Trophoblast cell (in vitro differentiated cells and primary cell): Measurements from ENCODE around the gene AGMO.

Source experiments
- DNase-seq, 2 donors: peaks; one replicate each; pipeline ENCODE4 v3.0.0-alpha.2; 2016
- H2AFZ ChIP-seq: 2 replicates; pipeline ENCODE4 v1.6.1; 2013; ENCODE audit warnings: low read length, moderate library complexity, mild to moderate bottlenecking; ENCODE audit not compliant: insufficient read depth, poor library complexity
- H2AK5ac ChIP-seq: 2 replicates; pipeline ENCODE4 v1.6.1; 2013; ENCODE audit warnings: mild to moderate bottlenecking, low read length
- H2BK120ac ChIP-seq: 2 replicates; pipeline ENCODE4 v1.6.1; 2013; ENCODE audit warnings: low read length, mild to moderate bottlenecking, moderate library complexity; ENCODE audit not compliant: insufficient read depth, poor library complexity
- H2BK12ac ChIP-seq: 2 replicates; pipeline ENCODE4 v1.6.1; 2013; ENCODE audit warnings: mild to moderate bottlenecking, low read length, moderate library complexity
- H2BK5ac ChIP-seq: 2 replicates; pipeline ENCODE4 v1.6.1; 2013; ENCODE audit warnings: low read length, low read depth, moderate library complexity, mild to moderate bottlenecking; ENCODE audit not compliant: poor library complexity
- H3K14ac ChIP-seq: 2 replicates; pipeline ENCODE4 v1.6.1; 2013; ENCODE audit warnings: mild to moderate bottlenecking, low read length
- H3K18ac ChIP-seq: 2 replicates; pipeline ENCODE4 v1.6.1; 2013; ENCODE audit warnings: mild to moderate bottlenecking, low read length
- H3K23ac ChIP-seq: 2 replicates; pipeline ENCODE4 v1.6.1; 2013; ENCODE audit warnings: low read length
- H3K27ac ChIP-seq: 2 replicates; pipeline ENCODE4 v1.5.1; 2013; ENCODE audit warnings: low read depth, mild to moderate bottlenecking, inconsistent platforms, low read length, moderate library complexity
- H3K27me3 ChIP-seq: 2 replicates; pipeline ENCODE4 v1.6.1; 2013; ENCODE audit warnings: inconsistent platforms, mild to moderate bottlenecking, low read length, moderate library complexity; ENCODE audit not compliant: insufficient read depth
- H3K36me3 ChIP-seq, 2 experiments: 1 replicate in 1 of 2; 2 replicates in 1 of 2; pipeline ENCODE4 v1.6.1; 2013; ENCODE audit warnings: low read length in 2 of 2, mild to moderate bottlenecking in 2 of 2, moderate library complexity in 1 of 2; ENCODE audit not compliant: insufficient read depth in 2 of 2, control insufficient read depth in 1 of 2
- H3K4ac ChIP-seq: 2 replicates; pipeline ENCODE4 v1.6.1; 2013; ENCODE audit warnings: low read depth, mild to moderate bottlenecking, low read length, moderate library complexity
- H3K4me1 ChIP-seq, 2 experiments: 1 replicate in 1 of 2; 2 replicates in 1 of 2; pipeline ENCODE4 v1.6.1; 2013; ENCODE audit warnings: low read length in 2 of 2, mild to moderate bottlenecking in 2 of 2, moderate library complexity in 1 of 2; ENCODE audit not compliant: insufficient read depth in 2 of 2, control insufficient read depth in 1 of 2
- H3K4me2 ChIP-seq: 2 replicates; pipeline ENCODE4 v1.6.1; 2013; ENCODE audit warnings: inconsistent platforms, mild to moderate bottlenecking, low read length, moderate library complexity
- H3K4me3 ChIP-seq: 2 replicates; pipeline ENCODE4 v1.5.1; 2013; ENCODE audit warnings: mild to moderate bottlenecking, low read depth, low read length, inconsistent platforms
- H3K79me1 ChIP-seq: one replicate; pipeline ENCODE4 v1.6.1; 2013; ENCODE audit warnings: low read length
- H3K79me2 ChIP-seq: 2 replicates; pipeline ENCODE4 v1.6.1; 2013; ENCODE audit warnings: low read length, mild to moderate bottlenecking; ENCODE audit not compliant: control insufficient read depth, insufficient read depth, poor library complexity
- H3K9ac ChIP-seq: 2 replicates; pipeline ENCODE4 v1.6.1; 2013; ENCODE audit warnings: mild to moderate bottlenecking, low read length
- H3K9me3 ChIP-seq: 2 replicates; pipeline ENCODE4 v1.6.1; 2013; ENCODE audit warnings: low read depth, mild to moderate bottlenecking, control low read depth, inconsistent platforms, low read length; ENCODE audit not compliant: insufficient read depth
- H4K12ac ChIP-seq: 2 replicates; pipeline ENCODE4 v1.6.1; 2013; ENCODE audit warnings: low read depth, mild to moderate bottlenecking, low read length, moderate library complexity
- H4K8ac ChIP-seq: 2 replicates; pipeline ENCODE4 v1.6.1; 2013; ENCODE audit warnings: low read depth, mild to moderate bottlenecking, low read length, moderate library complexity
- H4K91ac ChIP-seq: one replicate; pipeline ENCODE4 v1.6.1; 2013; ENCODE audit warnings: low read depth, mild to moderate bottlenecking, low read length, moderate library complexity
- WGBS: extraction: QIAGEN DNeasy Blood & Tissue Kit; methylation state at CpG from one replicate; pipeline ENCODE4 v1.1.7; 2013; ENCODE audit warnings: missing lambda C conversion rate; ENCODE audit not compliant: insufficient read length, insufficient coverage; ENCODE audit errors: extremely low coverage; 5-methylcytosine and 5-hydroxymethylcytosine counted together

The AGMO gene

DNA sequence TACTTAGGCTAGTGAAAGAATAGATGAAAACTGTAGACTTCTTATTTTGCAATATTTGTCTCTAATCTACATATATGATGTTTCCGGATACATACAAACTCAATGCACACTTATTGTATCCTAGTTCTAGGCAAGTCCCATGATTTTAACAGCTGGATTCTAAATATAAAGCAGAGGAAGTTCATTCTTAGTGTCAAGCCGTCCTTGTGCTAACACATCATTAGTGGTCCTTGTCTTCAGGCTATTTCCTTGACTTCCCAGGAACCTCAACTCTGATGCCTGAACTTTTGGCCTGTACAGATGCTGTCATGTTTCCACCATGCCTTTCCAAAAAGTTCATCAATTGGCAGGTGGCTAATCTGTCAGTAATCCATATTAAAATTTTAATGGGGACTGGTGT is 357.4 kb downstream of the AGMO start:
- Histone ChIP-seq H4K91ac (no peak overlapping the region), H3K36me3 (no peaks in the 10 kb centered on the region), H3K4me3 (no peak overlapping the region), H3K4me2 (no peak overlapping the region), H2BK120ac (no peak overlapping the region), H2AK5ac (no peak overlapping the region), H4K8ac (no peak overlapping the region), H3K4me1 (no peaks in the 10 kb centered on the region), H3K79me2 (no peaks in the 10 kb centered on the region), H3K27ac (no peak overlapping the region), H3K14ac (no peak overlapping the region), H3K4ac (no peak overlapping the region), H3K27me3 (no peaks in the 10 kb centered on the region), H2BK12ac (no peak overlapping the region), H3K23ac (no peak overlapping the region), H3K18ac (no peak overlapping the region), H2BK5ac (no peak overlapping the region), H3K79me1 (no peaks in the 10 kb centered on the region), H3K9me3 (no peaks in the 10 kb centered on the region), H3K9ac (no peak overlapping the region), H4K12ac (no peak overlapping the region), H2AFZ (no peak overlapping the region)
- no peak for DNase-seq
- no CpG with 5 or more reads among the region's 2 CpGs for WGBS

DNA sequence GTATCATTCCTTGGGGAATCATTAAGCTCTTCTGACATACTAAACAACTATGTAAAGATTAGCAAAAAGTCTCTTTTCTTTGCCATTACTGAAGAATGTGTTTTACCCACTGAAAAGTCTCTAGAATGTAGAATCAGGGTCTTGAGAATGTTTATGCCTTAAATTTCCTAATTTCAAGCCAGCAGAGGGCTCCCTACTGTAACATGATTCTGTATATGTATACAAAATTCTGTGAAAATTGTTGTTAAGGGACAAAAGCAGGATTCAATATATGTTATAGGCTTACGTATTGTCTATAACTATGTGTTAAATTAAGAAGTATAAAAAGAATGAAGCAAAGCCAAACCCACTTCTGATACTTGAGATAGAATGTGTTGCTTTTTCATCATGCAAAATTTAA is 362.3 kb downstream of the AGMO start:
- no peaks in the 10 kb centered on the region for H3K79me1 ChIP-seq
- H3K4me2 ChIP-seq = no peak overlapping the region
- no peak overlapping the region for H2BK5ac ChIP-seq
- no peak overlapping the region for H2AK5ac ChIP-seq
- H2AFZ ChIP-seq = no peak overlapping the region
- no peak overlapping the region for H4K91ac ChIP-seq
- H3K18ac ChIP-seq = no peak overlapping the region
- no peak overlapping the region for H3K4me3 ChIP-seq
- H2BK120ac ChIP-seq = no peak overlapping the region
- no peak overlapping the region for H4K12ac ChIP-seq
- no peak overlapping the region for H3K14ac ChIP-seq
- no peak overlapping the region for H2BK12ac ChIP-seq
- no CpG with 5 or more reads among the region's 1 CpG for WGBS
- no peaks in the 10 kb centered on the region for H3K36me3 ChIP-seq
- no peaks in the 10 kb centered on the region for H3K9me3 ChIP-seq
- no peak overlapping the region for H4K8ac ChIP-seq
- no peak overlapping the region for H3K9ac ChIP-seq
- no peaks in the 10 kb centered on the region for H3K27me3 ChIP-seq
- H3K79me2 ChIP-seq = no peaks in the 10 kb centered on the region
- H3K4me1 ChIP-seq = peaks cover 0 to 4% of the 10 kb centered on the region in 2 experiments
- H3K4ac ChIP-seq = no peak overlapping the region
- H3K27ac ChIP-seq = no peak overlapping the region
- H3K23ac ChIP-seq = no peak overlapping the region
- no peak for DNase-seq

DNA sequence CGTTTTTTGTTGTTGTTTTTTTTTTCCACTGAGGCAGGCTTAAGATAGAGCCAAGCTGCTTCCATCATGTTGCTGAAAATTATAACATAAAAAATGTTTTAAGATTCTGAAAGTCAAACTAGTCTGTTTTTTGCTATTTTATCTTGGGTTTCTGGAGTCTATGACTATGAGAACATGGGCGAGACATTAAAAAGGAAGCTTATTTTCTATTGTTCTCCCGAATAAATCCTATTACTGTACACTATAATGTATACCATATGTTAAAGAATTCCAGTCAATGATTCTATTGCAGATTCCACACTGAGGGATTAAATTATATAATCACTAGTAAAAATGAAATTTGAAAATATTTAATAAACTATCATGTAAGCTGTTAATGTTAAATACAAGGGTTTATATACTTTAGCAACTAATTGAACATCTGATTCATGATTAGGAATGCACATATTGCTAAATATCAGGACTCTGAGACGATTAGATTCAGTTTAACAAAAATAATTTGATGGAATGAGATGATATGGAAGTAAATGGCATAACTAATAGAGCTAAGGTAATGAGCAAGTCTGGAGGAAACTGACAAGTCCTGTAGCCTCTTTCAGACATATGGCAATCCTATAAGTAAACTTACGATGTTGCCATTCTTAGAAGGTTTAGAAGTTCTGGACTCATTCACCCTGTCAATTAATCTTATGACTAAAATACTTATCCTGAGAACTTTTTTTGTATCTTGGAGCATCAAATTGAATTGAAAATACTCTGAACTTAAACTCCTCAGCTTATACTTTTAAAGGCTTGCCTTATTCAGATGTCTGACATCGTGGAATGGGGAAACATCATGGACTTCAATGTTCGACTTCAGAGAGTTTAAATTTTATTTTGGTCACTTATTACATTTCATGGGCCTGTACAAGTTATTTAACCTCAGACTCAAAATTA is 364.5 kb downstream of the AGMO start:
- H2BK5ac ChIP-seq = no peak overlapping the region
- no CpG with 5 or more reads among the region's 7 CpGs for WGBS
- H2BK12ac ChIP-seq = no peak overlapping the region

DNA sequence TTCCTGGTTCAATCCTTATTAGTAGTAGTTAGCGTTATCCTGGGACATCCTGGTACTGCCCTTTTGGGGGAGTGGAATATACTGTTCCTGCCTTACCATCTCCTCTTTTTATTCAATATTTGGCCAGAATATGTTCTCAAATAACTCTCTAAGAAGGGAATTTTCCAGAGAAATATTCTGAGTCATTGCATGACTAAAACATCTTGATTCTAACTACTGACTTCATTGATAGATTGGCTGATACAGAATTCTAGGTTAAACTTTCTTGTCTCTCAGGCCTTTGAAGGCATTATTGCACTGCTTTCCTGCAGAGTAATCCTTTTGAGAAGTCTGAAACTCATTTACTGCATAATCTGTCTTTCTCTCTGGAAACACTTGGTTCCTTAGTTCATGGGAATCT is 383.8 kb downstream of the AGMO start:
- Histone ChIP-seq H2AK5ac (no peak overlapping the region), H3K4me1 (no peaks in the 10 kb centered on the region), H3K27ac (no peak overlapping the region), H3K14ac (no peak overlapping the region), H3K4me2 (no peak overlapping the region), H3K36me3 (no peaks in the 10 kb centered on the region), H3K23ac (no peak overlapping the region), H3K9ac (no peak overlapping the region), H3K18ac (no peak overlapping the region), H2BK5ac (no peak overlapping the region), H4K8ac (no peak overlapping the region), H2AFZ (no peak overlapping the region), H3K79me2 (no peaks in the 10 kb centered on the region), H2BK12ac (no peak overlapping the region), H3K27me3 (no peaks in the 10 kb centered on the region), H3K4ac (no peak overlapping the region), H3K4me3 (no peak overlapping the region), H2BK120ac (no peak overlapping the region), H3K79me1 (no peaks in the 10 kb centered on the region), H4K91ac (no peak overlapping the region), H4K12ac (no peak overlapping the region), H3K9me3 (no peaks in the 10 kb centered on the region)
- DNase-seq = no peak
- WGBS = no CpG with 5 or more reads among the region's 1 CpG

More for the DNA sequence above, 364.5 kb downstream of the AGMO start:
- no peaks in the 10 kb centered on the region for H3K36me3 ChIP-seq
- no peak overlapping the region for H4K12ac ChIP-seq
- no peak overlapping the region for H3K14ac ChIP-seq
- no peak overlapping the region for H3K18ac ChIP-seq
- H4K8ac ChIP-seq = no peak overlapping the region
- H3K27ac ChIP-seq = no peak overlapping the region
- H4K91ac ChIP-seq = no peak overlapping the region
- H2BK120ac ChIP-seq = no peak overlapping the region
- no peaks in the 10 kb centered on the region for H3K79me1 ChIP-seq
- peak in 1 of 2 donors; percentile 35 for DNase-seq
- H3K9me3 ChIP-seq = no peaks in the 10 kb centered on the region
- H2AK5ac ChIP-seq = no peak overlapping the region
- H3K4ac ChIP-seq = no peak overlapping the region
- H3K4me2 ChIP-seq = no peak overlapping the region
- H3K79me2 ChIP-seq = no peaks in the 10 kb centered on the region
- H3K23ac ChIP-seq = no peak overlapping the region
- H3K4me3 ChIP-seq = no peak overlapping the region
- H3K4me1 ChIP-seq = peaks cover 0 to 4% of the 10 kb centered on the region in 2 experiments
- H3K27me3 ChIP-seq = no peaks in the 10 kb centered on the region
- no peak overlapping the region for H2AFZ ChIP-seq
- no peak overlapping the region for H3K9ac ChIP-seq
